ENCODE results near the gene ENTPD5.

GRCh38 chr14:73949752-73950734, 69.0 kb downstream of the ENTPD5 start, which contains the start of the genes COQ6 and FAM161B:
- TF ChIP-seq CTCF (IDR thresholded peaks at IDR 0.05) (peak in 3 of 5 experiments; percentile 5 to 60 (median 39)), EP300 (IDR thresholded peaks at IDR 0.05) (peak; percentile 79 to 91), POLR2A (IDR thresholded peaks at IDR 0.05) (peak; percentile 51 to 73)
